HepG2 (cell line): Measurements from ENCODE around the gene NBEAL2. TPM values are rescaled to one million over a fixed set of nuclear protein-coding genes. Genes with fewer than 3 reads are reported as not detected.

ENCODE experiments used
- ATAD3A ChIP-seq: sonication (generic); formaldehyde crosslinking; IDR thresholded peaks from 2 replicates; pipeline ENCODE4 v1.4.0; 2020; ENCODE audit warnings: missing genetic modification reagents
- ATM ChIP-seq: fragments of 450-650 bp; IDR thresholded peaks from 2 replicates; pipeline ENCODE4 v1.7.1; 2017; ENCODE audit warnings: mild to moderate bottlenecking, borderline replicate concordance
- ERF ChIP-seq: IDR thresholded peaks from 2 replicates; pipeline ENCODE4 v1.6.1; 2018; ENCODE audit warnings: missing biosample characterization, missing genetic modification reagents
- ESRRA ChIP-seq: sonication (generic); formaldehyde crosslinking; IDR thresholded peaks from 2 replicates; pipeline ENCODE4 v1.5.1; 2020; ENCODE audit warnings: mild to moderate bottlenecking, low read depth, missing genetic modification reagents
- FOSL2 ChIP-seq: sonication (generic); formaldehyde crosslinking; IDR thresholded peaks from 2 replicates; pipeline ENCODE4 v1.4.0; 2020; ENCODE audit warnings: missing genetic modification reagents
- FOXK1 ChIP-seq: sonication (generic); formaldehyde crosslinking; IDR thresholded peaks from 2 replicates; pipeline ENCODE4 v1.4.0; 2020; ENCODE audit warnings: low read depth, missing genetic modification reagents, borderline replicate concordance
- FOXK2 ChIP-seq: fragments of 450-650 bp; IDR thresholded peaks from 2 replicates; pipeline ENCODE4 v1.6.1; 2016
- HOXA3 ChIP-seq: sonication (generic); formaldehyde crosslinking; IDR thresholded peaks from 2 replicates; pipeline ENCODE4 v1.5.0; 2020; ENCODE audit warnings: missing genetic modification reagents
- JUNB ChIP-seq: sonication (generic); formaldehyde crosslinking; IDR thresholded peaks from 2 replicates; pipeline ENCODE4 v1.8.0; 2022; ENCODE audit warnings: missing genetic modification reagents, mild to moderate bottlenecking, borderline replicate concordance
- KDM3A ChIP-seq: IDR thresholded peaks from 2 replicates; pipeline ENCODE4 v1.6.1; 2018; ENCODE audit warnings: low read depth, missing compliant biosample characterization
- RXRA ChIP-seq: sonication (generic); formaldehyde crosslinking; IDR thresholded peaks from 2 replicates; pipeline ENCODE4 v1.5.1; 2020; ENCODE audit warnings: missing genetic modification reagents
- SMAD3 ChIP-seq: sonication (generic); formaldehyde crosslinking; IDR thresholded peaks from 2 replicates; pipeline ENCODE4 v1.4.0; 2020; ENCODE audit warnings: missing genetic modification reagents
- TBP ChIP-seq: sonication (generic); formaldehyde crosslinking; IDR thresholded peaks from 2 replicates; pipeline ENCODE4 v1.5.0; 2020; ENCODE audit warnings: missing genetic modification reagents
- ZNF235 ChIP-seq: sonication (generic); formaldehyde crosslinking; IDR thresholded peaks from 2 replicates; pipeline ENCODE4 v1.8.1; 2023; ENCODE audit warnings: mild to moderate bottlenecking, missing genetic modification reagents, borderline replicate concordance
- ZNF260 ChIP-seq: sonication (generic); formaldehyde crosslinking; IDR thresholded peaks from 2 replicates; pipeline ENCODE4 v1.4.0; 2020; ENCODE audit warnings: missing genetic modification reagents, low read depth, mild to moderate bottlenecking, borderline replicate concordance
- polyA plus RNA-seq, 8 experiments: library from polyadenylated mRNA; depleted of rRNA in 3 of 8; stranded (reverse) in 7 of 8; unstranded in 1 of 8; fragments of >200 nt; fragmentation: Illumina TruSeq in 4 of 8; extraction: Trizol in 4 of 8; gene quantifications; 2 replicates each; pipeline versions ENCODE4 v1.2.1 to v1.2.3, GENCODE V29; 2011 to 2016; ENCODE audit warnings: low read depth in 4 of 8, missing spikeins in 1 of 8, mixed read lengths in 1 of 8; ENCODE audit not compliant: insufficient read depth in 1 of 8
- total RNA-seq, 5 experiments: library from RNA; depleted of rRNA; stranded (reverse); fragments of >200 nt; fragmentation: Illumina TruSeq; extraction: Trizol; gene quantifications; 2 replicates each; pipeline ENCODE4 v1.2.3, GENCODE V29; 2016; ENCODE audit warnings: low read depth in 1 of 5
- TF ChIP-seq, protein P1 (sequence below): sonication (generic); formaldehyde crosslinking; IDR thresholded peaks from 2 replicates; pipeline ENCODE4 v1.4.0; 2020; ENCODE audit warnings: missing genetic modification reagents, borderline replicate concordance
- TF ChIP-seq, protein P2 (sequence below), 2 experiments: sonication (generic) in 1 of 2; formaldehyde crosslinking in 1 of 2; IDR thresholded peaks; 2 replicates each; pipeline versions ENCODE4 v1.4.0 to v1.6.1; 2018 to 2020; ENCODE audit warnings: missing genetic modification reagents in 2 of 2, borderline replicate concordance in 1 of 2, low read depth in 1 of 2, mild to moderate bottlenecking in 1 of 2, missing biosample characterization in 1 of 2
- TF ChIP-seq, protein P3 (sequence below): sonication (generic); formaldehyde crosslinking; IDR thresholded peaks from 2 replicates; pipeline ENCODE4 v1.8.0; 2022; ENCODE audit warnings: mild to moderate bottlenecking, missing genetic modification reagents; ENCODE audit not compliant: insufficient replicate concordance
- TF ChIP-seq, protein P4 (sequence below): sonication (generic); formaldehyde crosslinking; IDR thresholded peaks from 2 replicates; pipeline ENCODE4 v1.4.0; 2020; ENCODE audit warnings: mild to moderate bottlenecking, missing genetic modification reagents

NBEAL2 gene
- total and polyA plus RNA-seq, 2 of the 13 experiments (the other 11 are each of a cell fraction or from before 2014, with no cell fraction given): 9.7 to 12.4 TPM

DNA sequence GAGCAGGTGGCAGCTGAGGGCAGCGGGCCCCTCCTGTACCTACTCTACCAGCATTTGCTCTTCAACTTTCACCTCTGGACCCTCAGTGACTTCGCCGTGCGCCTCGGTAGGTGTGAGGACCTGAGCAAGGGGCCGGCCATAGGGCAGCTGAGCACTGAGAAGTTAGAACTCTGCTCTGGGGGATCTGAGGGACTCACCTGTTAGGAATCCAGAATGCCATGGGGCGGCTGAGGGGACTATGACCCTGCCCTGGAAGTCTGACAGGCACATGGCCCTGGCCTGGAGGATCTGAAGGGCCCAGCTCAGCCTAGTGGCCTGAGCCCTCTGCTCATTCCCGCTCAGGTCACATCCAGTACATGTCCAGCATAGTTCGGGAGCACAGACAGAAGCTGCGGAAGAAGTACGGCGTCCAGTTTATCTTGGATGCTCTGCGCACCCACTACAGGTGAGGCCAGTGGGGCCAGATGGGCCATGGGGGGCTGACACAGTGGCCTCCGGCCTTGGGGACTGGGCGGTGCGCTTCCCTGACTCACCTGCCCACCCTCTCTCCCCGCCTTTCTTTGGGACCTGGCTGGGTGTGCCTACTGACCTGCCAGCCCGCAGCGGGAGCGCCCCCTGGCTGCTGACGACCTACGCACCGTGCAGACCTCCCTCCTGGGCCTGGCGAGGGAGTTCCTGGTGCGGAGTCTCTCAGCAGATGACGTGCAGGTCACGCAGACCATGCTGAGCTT lies 18.8 kb downstream of the NBEAL2 start (continued):
- TF ChIP-seq, protein P1, sequence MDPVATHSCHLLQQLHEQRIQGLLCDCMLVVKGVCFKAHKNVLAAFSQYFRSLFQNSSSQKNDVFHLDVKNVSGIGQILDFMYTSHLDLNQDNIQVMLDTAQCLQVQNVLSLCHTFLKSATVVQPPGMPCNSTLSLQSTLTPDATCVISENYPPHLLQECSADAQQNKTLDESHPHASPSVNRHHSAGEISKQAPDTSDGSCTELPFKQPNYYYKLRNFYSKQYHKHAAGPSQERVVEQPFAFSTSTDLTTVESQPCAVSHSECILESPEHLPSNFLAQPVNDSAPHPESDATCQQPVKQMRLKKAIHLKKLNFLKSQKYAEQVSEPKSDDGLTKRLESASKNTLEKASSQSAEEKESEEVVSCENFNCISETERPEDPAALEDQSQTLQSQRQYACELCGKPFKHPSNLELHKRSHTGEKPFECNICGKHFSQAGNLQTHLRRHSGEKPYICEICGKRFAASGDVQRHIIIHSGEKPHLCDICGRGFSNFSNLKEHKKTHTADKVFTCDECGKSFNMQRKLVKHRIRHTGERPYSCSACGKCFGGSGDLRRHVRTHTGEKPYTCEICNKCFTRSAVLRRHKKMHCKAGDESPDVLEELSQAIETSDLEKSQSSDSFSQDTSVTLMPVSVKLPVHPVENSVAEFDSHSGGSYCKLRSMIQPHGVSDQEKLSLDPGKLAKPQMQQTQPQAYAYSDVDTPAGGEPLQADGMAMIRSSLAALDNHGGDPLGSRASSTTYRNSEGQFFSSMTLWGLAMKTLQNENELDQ: 0 out of 2 replicates have a peak, but pooled peaks have one; percentile 41
- TF ChIP-seq ZNF260 (CRISPR knock-in tag) (no peak), ERF (peak; percentile 46; the same call in 1 of the 2 replicates), ATAD3A (CRISPR knock-in tag) (no peak), KDM3A (CRISPR knock-in tag) (peak; percentile 39; the same call in 1 of the 2 replicates), FOXK1 (CRISPR knock-in tag) (no peak), FOSL2 (CRISPR knock-in tag) (peak; percentile 59), ZNF235 (CRISPR knock-in tag) (no peak), SMAD3 (CRISPR knock-in tag) (no peak), JUNB (CRISPR knock-in tag) (no peak), TBP (CRISPR knock-in tag) (no peak), ATM (no peak), ESRRA (CRISPR knock-in tag) (0 out of 2 replicates have a peak, but pooled peaks have one; percentile 25), RXRA (CRISPR knock-in tag) (peak; percentile 45; the same call in 1 of the 2 replicates), HOXA3 (CRISPR knock-in tag) (peak; percentile 40; the same call in 1 of the 2 replicates), FOXK2 (no peak)
- TF ChIP-seq, protein P2, sequence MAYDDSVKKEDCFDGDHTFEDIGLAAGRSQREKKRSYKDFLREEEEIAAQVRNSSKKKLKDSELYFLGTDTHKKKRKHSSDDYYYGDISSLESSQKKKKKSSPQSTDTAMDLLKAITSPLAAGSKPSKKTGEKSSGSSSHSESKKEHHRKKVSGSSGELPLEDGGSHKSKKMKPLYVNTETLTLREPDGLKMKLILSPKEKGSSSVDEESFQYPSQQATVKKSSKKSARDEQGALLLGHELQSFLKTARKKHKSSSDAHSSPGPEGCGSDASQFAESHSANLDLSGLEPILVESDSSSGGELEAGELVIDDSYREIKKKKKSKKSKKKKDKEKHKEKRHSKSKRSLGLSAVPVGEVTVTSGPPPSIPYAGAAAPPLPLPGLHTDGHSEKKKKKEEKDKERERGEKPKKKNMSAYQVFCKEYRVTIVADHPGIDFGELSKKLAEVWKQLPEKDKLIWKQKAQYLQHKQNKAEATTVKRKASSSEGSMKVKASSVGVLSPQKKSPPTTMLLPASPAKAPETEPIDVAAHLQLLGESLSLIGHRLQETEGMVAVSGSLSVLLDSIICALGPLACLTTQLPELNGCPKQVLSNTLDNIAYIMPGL (CRISPR knock-in tag; IDR thresholded peaks at IDR 0.05; ENCODE audit: borderline replicate concordance in 1 of 2, low read depth in 1 of 2): peak; percentile 45 to 66; a peak in 2 of 4 replicates
- TF ChIP-seq, protein P3, sequence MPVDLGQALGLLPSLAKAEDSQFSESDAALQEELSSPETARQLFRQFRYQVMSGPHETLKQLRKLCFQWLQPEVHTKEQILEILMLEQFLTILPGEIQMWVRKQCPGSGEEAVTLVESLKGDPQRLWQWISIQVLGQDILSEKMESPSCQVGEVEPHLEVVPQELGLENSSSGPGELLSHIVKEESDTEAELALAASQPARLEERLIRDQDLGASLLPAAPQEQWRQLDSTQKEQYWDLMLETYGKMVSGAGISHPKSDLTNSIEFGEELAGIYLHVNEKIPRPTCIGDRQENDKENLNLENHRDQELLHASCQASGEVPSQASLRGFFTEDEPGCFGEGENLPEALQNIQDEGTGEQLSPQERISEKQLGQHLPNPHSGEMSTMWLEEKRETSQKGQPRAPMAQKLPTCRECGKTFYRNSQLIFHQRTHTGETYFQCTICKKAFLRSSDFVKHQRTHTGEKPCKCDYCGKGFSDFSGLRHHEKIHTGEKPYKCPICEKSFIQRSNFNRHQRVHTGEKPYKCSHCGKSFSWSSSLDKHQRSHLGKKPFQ (CRISPR knock-in tag): no peak
- TF ChIP-seq, protein P4, sequence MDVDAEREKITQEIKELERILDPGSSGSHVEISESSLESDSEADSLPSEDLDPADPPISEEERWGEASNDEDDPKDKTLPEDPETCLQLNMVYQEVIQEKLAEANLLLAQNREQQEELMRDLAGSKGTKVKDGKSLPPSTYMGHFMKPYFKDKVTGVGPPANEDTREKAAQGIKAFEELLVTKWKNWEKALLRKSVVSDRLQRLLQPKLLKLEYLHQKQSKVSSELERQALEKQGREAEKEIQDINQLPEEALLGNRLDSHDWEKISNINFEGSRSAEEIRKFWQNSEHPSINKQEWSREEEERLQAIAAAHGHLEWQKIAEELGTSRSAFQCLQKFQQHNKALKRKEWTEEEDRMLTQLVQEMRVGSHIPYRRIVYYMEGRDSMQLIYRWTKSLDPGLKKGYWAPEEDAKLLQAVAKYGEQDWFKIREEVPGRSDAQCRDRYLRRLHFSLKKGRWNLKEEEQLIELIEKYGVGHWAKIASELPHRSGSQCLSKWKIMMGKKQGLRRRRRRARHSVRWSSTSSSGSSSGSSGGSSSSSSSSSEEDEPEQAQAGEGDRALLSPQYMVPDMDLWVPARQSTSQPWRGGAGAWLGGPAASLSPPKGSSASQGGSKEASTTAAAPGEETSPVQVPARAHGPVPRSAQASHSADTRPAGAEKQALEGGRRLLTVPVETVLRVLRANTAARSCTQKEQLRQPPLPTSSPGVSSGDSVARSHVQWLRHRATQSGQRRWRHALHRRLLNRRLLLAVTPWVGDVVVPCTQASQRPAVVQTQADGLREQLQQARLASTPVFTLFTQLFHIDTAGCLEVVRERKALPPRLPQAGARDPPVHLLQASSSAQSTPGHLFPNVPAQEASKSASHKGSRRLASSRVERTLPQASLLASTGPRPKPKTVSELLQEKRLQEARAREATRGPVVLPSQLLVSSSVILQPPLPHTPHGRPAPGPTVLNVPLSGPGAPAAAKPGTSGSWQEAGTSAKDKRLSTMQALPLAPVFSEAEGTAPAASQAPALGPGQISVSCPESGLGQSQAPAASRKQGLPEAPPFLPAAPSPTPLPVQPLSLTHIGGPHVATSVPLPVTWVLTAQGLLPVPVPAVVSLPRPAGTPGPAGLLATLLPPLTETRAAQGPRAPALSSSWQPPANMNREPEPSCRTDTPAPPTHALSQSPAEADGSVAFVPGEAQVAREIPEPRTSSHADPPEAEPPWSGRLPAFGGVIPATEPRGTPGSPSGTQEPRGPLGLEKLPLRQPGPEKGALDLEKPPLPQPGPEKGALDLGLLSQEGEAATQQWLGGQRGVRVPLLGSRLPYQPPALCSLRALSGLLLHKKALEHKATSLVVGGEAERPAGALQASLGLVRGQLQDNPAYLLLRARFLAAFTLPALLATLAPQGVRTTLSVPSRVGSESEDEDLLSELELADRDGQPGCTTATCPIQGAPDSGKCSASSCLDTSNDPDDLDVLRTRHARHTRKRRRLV (CRISPR knock-in tag): no peak
